GDM1 (cell line): ENCODE results near the gene TRAF3.
"Not testable (repeated sequence)": the region's sequence is repeated elsewhere in the genome, so short reads cannot be mapped to it uniquely, and the experiment has no call there.

Source experiments
- DNase-seq: peaks from one replicate; lab custom pipeline; 2025; lab: John Stamatoyannopoulos, UW

The TRAF3 gene

GRCh38 chr14:102806447-102806846 is 29.2 kb downstream of the TRAF3 start:
- no peak for DNase-seq

- DNase-seq: no peak
Measured at GRCh38 chr14:102807013-102807406, 29.8 kb downstream of the TRAF3 start.

- no peak for DNase-seq
Measured at GRCh38 chr14:102809870-102810269, 32.6 kb downstream of the TRAF3 start.

GRCh38 chr14:102810523-102810922 is 33.3 kb downstream of the TRAF3 start:
- DNase-seq: no peak

- DNase-seq: no peak
Measured at GRCh38 chr14:102811254-102811963, 34.2 kb downstream of the TRAF3 start.

GRCh38 chr14:102811971-102812370 is 34.7 kb downstream of the TRAF3 start:
- no peak for DNase-seq

GRCh38 chr14:102813691-102814090 is 36.4 kb downstream of the TRAF3 start:
- DNase-seq: no peak

GRCh38 chr14:102817318-102817717 is 40.1 kb downstream of the TRAF3 start:
- no peak for DNase-seq

GRCh38 chr14:102817942-102818940 is 41.0 kb downstream of the TRAF3 start:
- DNase-seq: no peak

GRCh38 chr14:102819176-102819628 is 42.0 kb downstream of the TRAF3 start:
- no peak for DNase-seq

GRCh38 chr14:102819747-102820330 is 42.6 kb downstream of the TRAF3 start:
- no peak for DNase-seq

GRCh38 chr14:102821252-102821651 is 44.0 kb downstream of the TRAF3 start:
- no peak for DNase-seq

- DNase-seq: no peak
Measured at GRCh38 chr14:102822311-102822863, 45.1 kb downstream of the TRAF3 start.

- DNase-seq: not testable (repeated sequence)
Measured at GRCh38 chr14:102822887-102823286, 45.6 kb downstream of the TRAF3 start.

GRCh38 chr14:102823546-102823945 is 46.3 kb downstream of the TRAF3 start:
- DNase-seq: no peak

- DNase-seq: no peak
Measured at GRCh38 chr14:102824832-102825231, 47.6 kb downstream of the TRAF3 start.

- DNase-seq: no peak
Measured at GRCh38 chr14:102825307-102826095, 48.3 kb downstream of the TRAF3 start.

GRCh38 chr14:102826161-102826560 is 48.9 kb downstream of the TRAF3 start:
- no peak for DNase-seq

GRCh38 chr14:102826751-102827675 is 49.8 kb downstream of the TRAF3 start:
- DNase-seq: no peak

- no peak for DNase-seq
Measured at GRCh38 chr14:102827716-102828115, 50.5 kb downstream of the TRAF3 start.
